Activated CD4-positive, CD25-positive, alpha-beta regulatory T cell treated with anti-CD3 and anti-CD28 coated beads, Interleukin-2, amount 50 U/mL, for 24 hours (primary cell): ENCODE results near the gene SREBF1.
A peak's percentile ranks its signal among the peaks of the same experiment; 100 is the strongest.

Source experiments
- ATAC-seq, 2 donors: fragments of 150-1000 bp; cut with Tn5 transposase; one replicate each; pipeline ENCODE4 v1.10.0; 2021; ENCODE audit warnings: mild to moderate bottlenecking in 1 of 2, moderate library complexity in 1 of 2

The SREBF1 gene

GRCh38 chr17:17774009-17774881 is 62.5 kb downstream of the SREBF1 start:
- peak in 1 of 2 donors; percentile 20 for ATAC-seq

GRCh38 chr17:17772231-17772630 is 64.6 kb downstream of the SREBF1 start:
- ATAC-seq, result no peak

- no peak for ATAC-seq
Measured at GRCh38 chr17:17771498-17772201, 65.1 kb downstream of the SREBF1 start.

- no peak for ATAC-seq
Measured at GRCh38 chr17:17770632-17771044, 66.1 kb downstream of the SREBF1 start.

DNA sequence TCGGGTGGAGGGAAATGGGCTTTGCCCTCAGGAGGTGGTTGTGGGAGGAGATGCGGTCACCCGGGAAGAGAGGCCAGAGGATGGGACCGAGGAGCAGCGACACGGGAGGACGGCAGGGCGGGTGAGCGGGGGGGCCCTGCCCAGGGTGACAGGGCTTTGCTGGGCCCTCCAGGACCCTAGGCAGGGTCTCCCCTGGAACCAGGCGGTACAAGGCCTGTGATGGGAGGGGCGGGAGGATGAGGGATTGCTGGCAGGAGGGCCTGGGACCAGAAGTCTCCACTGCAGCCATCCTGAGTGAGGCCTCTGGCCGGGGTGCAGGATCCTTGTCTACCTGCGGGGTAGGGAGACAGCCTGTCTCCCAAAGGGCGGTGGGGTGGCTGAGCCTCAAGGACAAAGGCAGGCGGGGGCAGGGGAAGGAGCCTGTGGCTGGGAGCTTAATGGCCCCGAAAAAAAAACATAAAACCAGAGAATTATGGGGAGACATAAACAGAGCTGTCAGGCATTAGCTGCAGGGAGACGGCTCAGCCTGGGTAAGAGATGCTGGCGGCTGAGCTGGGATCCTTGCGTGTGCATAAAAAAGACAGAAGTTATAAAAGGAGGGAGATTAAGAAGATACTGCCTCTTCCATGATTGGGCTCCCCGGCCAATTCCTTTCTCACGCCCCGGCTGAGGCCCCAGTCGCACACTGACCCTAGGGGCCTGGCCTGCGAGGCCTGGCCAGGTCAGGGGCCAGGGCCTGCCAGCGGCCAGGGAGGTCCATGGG is 66.7 kb downstream of the SREBF1 start:
- ATAC-seq, result no peak

GRCh38 chr17:17768424-17769088 is 68.2 kb downstream of the SREBF1 start:
- no peak for ATAC-seq

GRCh38 chr17:17767887-17768418 is 68.8 kb downstream of the SREBF1 start:
- no peak for ATAC-seq

DNA sequence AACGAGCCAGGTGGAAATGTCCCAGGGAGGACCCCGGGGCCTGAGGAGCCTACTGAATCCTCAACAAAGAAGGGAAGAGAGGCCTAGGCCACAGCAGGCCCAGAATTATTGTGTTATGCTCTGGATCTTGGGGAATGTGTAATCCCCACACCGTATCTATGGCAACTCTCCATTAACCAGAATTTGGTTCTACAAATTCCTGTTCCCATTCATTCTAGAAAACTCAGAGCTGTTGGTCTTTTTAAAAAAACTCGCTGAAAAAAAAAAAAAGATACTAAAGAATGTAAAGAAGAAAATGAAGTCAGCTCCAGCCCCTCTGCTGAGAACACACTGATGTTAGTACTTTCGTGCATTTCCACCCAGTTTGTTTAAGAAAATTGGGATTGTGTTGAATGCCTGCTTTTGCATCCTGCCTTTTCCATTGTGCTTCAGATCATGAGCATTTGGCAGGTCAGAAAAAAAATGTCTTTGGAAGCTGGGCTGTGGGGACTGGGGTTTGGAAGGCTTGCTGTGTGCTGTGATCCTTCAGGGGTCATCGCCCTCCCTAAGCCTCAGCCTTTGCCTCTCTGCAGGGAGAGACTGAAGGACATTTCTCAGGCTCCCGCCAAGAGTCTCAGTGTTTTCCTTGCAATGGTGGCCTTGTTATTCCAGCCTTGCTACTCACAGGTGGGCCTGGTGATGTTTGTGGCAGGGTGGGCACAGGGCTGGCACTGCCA is 69.5 kb downstream of the SREBF1 start:
- ATAC-seq, result no peak

- ATAC-seq, result no peak
Measured at GRCh38 chr17:17766744-17767120, 70.1 kb downstream of the SREBF1 start.

GRCh38 chr17:17766077-17766743 is 70.6 kb downstream of the SREBF1 start:
- peak in 1 of 2 donors; percentile 62 for ATAC-seq

DNA sequence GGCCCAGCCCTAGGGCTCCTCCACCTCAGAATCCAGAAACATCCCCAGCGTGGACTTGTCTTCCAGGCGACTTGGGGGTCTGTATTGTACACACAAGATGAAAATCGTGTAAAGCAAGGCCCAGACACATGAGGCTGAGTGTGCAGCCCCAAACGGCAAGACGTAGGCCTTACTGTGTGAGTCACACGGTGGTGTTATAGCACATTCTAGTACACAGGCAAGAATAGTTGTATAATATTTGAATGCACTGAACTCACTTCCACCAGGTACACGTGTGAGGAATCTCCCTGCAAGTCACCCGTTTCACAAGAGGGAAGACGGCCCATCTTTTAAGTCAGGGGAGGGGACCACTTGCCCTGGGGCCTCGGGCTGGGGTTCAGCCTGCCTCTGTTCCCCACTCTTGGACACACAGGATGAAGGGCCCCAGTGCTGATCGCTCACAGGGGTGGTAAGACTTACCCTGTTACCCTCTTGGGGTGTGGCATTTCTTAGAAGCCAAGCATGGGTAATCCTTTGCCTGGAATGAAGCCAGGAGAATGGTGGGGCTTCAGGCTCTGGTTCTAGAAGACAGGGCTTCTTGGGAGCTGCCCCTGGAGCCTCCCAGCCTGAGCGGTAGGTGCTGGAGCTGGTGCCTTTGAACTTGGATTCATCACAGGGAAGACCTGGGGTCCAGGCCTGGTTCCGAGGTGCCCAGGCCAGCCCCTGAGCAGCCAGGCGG is 71.3 kb downstream of the SREBF1 start:
- ATAC-seq, result peak in 1 of 2 donors; percentile 17

DNA sequence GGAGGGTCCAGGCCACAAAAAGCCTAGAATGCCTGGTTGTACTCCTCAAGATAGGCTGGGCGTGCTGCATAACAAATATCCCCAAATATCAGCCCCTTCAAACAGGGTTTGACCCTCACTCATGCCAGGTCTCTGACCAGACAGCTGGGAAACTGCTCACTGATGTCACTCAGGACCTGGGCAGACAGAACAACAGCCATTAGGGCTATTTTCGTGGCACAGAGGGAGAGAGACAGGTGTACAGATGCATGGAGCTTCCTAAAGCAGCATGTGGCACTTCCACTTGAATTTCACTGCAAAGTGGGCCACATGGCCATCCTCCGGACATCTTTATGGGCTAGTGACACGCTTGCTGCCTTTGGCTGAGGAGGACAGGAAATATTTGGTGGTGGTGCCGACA is 73.1 kb downstream of the SREBF1 start:
- no peak for ATAC-seq

DNA sequence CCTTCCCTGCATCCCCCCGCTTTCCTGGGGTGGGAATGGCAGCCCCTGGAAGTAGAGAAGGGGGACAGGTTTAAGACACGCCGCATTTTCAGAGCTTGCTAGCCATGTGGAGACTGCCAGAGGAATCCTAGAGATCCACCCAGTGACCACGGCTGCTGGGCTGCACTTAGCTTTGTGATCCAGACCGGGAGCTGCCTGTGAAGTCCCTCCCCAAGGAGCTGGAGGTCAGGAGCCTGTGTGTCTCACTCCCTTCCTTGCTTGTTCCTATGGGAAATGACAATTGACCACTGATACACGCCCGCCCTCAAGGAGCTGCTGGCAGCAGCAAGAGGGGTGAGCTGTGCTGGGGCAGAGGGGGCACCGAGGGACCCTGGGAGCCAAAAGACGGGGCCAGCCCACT is 73.7 kb downstream of the SREBF1 start:
- ATAC-seq, result no peak

DNA sequence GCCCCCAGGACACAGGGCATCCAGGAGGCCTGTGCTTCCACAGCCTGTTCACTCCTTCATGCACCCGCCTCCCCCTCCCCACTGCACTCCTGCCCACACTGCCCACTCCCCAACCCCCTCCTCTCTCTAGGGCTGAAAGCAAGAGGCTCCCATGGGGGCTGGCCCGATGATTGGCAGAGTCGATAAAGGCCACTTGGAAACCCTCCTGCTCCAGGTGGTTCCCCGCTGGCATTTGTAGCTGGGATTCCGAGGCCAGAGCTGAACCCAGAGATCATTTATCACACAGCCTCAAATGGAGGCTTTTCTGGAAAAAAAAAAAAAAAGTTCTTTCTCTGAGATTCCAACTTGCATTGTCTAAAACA is 74.1 kb downstream of the SREBF1 start:
- no peak for ATAC-seq
